ENCODE results near the gene MERTK.

The MERTK gene

GRCh38 chr2:111978452-111979170 lies 80.2 kb downstream of the MERTK start:
- no peak for DNase-seq (ENCODE audit: low read depth)

GRCh38 chr2:111981666-111982065 lies 83.3 kb downstream of the MERTK start:
- no peak for DNase-seq (ENCODE audit: low read depth)

GRCh38 chr2:111982822-111983221 lies 84.4 kb downstream of the MERTK start:
- DNase-seq (ENCODE audit: low read depth) = no peak

GRCh38 chr2:111983478-111984212 lies 85.2 kb downstream of the MERTK start:
- DNase-seq (ENCODE audit: low read depth) = no peak

GRCh38 chr2:111984213-111984604 lies 85.8 kb downstream of the MERTK start:
- DNase-seq (ENCODE audit: low read depth) = no peak

GRCh38 chr2:111985514-111985913 lies 87.1 kb downstream of the MERTK start:
- DNase-seq (ENCODE audit: low read depth) = no peak

GRCh38 chr2:111986116-111986900 lies 87.9 kb downstream of the MERTK start:
- no peak for DNase-seq (ENCODE audit: low read depth)

- no peak for DNase-seq (ENCODE audit: low read depth)
Observed at GRCh38 chr2:111990375-111990774, 92.0 kb downstream of the MERTK start.

GRCh38 chr2:111990856-111991255 lies 92.4 kb downstream of the MERTK start:
- DNase-seq (ENCODE audit: low read depth) = no peak

- DNase-seq (ENCODE audit: low read depth) = no peak
Observed at GRCh38 chr2:111994042-111994441, 95.6 kb downstream of the MERTK start.

GRCh38 chr2:111995148-111995547 lies 96.7 kb downstream of the MERTK start:
- no peak for DNase-seq (ENCODE audit: low read depth)

GRCh38 chr2:111999809-112000208 lies 101.4 kb downstream of the MERTK start:
- DNase-seq (ENCODE audit: low read depth) = no peak

GRCh38 chr2:112000399-112001135 lies 102.2 kb downstream of the MERTK start:
- DNase-seq (ENCODE audit: low read depth) = no peak

GRCh38 chr2:112001136-112001715 lies 102.8 kb downstream of the MERTK start:
- no peak for DNase-seq (ENCODE audit: low read depth)

GRCh38 chr2:112001942-112002341 lies 103.5 kb downstream of the MERTK start:
- DNase-seq (ENCODE audit: low read depth) = no peak

- DNase-seq (ENCODE audit: low read depth) = no peak
Observed at GRCh38 chr2:112003576-112004252, 105.3 kb downstream of the MERTK start.

- DNase-seq (ENCODE audit: low read depth) = no peak
Observed at GRCh38 chr2:112004253-112004645, 105.8 kb downstream of the MERTK start.

GRCh38 chr2:112005406-112006075 lies 107.1 kb downstream of the MERTK start:
- no peak for DNase-seq (ENCODE audit: low read depth)

- DNase-seq (ENCODE audit: low read depth) = no peak
Observed at GRCh38 chr2:112006076-112006410, 107.6 kb downstream of the MERTK start.

- DNase-seq (ENCODE audit: low read depth) = no peak
Observed at GRCh38 chr2:112007493-112007892, 109.1 kb downstream of the MERTK start.

All from activated T-cell treated with anti-CD3 and anti-CD28 coated beads for 48 hours (primary cell).